SK-N-MC (cell line): Measurements from ENCODE around the gene SPTSSA.
"Not testable (repeated sequence)": the region's sequence is repeated elsewhere in the genome, so short reads cannot be mapped to it uniquely, and the experiment has no call there.

Experiments
- EZH2 ChIP-seq: fragments of 200-600 bp; sonication (generic); IDR thresholded peaks from one replicate; pipeline ENCODE4 v1.6.1; 2017; ENCODE audit warnings: antibody characterized with exemption
- FOXP2 ChIP-seq: optimal IDR thresholded peaks from 2 replicates; pipeline ENCODE3; 2011; ENCODE audit warnings: mild to moderate bottlenecking, moderate library complexity; ENCODE audit not compliant: insufficient read depth; ENCODE audit errors: extremely low read length, control extremely low read depth
- POLR2AphosphoS5 ChIP-seq: IDR thresholded peaks from 2 replicates; pipeline ENCODE4 v1.6.1; 2012; ENCODE audit warnings: mild to moderate bottlenecking, low read depth, low read length, borderline replicate concordance

DNA sequence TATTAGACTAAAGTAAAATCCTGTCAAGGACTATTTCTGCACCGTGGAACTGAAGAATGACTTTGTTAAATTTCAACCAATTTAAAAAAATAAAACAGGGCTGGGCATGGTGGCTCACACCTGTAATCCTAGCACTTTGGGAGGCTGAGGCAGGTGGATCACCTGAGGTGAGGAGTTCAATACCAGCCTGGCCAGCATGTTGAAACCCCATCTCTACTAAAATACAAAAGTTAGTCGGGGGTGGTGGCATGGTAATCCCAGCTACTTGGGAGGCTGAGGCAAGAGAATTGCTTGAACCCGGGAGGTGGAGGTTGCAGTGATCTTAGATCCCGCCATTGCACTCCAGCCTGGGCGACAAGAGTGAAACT lies 43.1 kb upstream of the SPTSSA start:
- not testable (repeated sequence) for TF ChIP-seq POLR2AphosphoS5, EZH2, FOXP2
